GM12864 (cell line): ENCODE measurements around the gene UFSP2.

ENCODE experiments used
- DNase-seq: peaks from one replicate; pipeline ENCODE4 v3.0.0-alpha.2; 2011; ENCODE audit warnings: low read depth
- H3K4me3 ChIP-seq: 2 replicates; pipeline ENCODE4 v1.5.1; 2011; ENCODE audit warnings: mild to moderate bottlenecking, low read depth, low read length, control low read depth
- TF ChIP-seq, protein P1 (sequence below): IDR thresholded peaks from 2 replicates; pipeline ENCODE4 v1.5.1; 2011; ENCODE audit warnings: low read depth, mild to moderate bottlenecking, moderate library complexity, low read length, control low read depth, inconsistent platforms; ENCODE audit errors: missing control alignments

Gene UFSP2

DNA sequence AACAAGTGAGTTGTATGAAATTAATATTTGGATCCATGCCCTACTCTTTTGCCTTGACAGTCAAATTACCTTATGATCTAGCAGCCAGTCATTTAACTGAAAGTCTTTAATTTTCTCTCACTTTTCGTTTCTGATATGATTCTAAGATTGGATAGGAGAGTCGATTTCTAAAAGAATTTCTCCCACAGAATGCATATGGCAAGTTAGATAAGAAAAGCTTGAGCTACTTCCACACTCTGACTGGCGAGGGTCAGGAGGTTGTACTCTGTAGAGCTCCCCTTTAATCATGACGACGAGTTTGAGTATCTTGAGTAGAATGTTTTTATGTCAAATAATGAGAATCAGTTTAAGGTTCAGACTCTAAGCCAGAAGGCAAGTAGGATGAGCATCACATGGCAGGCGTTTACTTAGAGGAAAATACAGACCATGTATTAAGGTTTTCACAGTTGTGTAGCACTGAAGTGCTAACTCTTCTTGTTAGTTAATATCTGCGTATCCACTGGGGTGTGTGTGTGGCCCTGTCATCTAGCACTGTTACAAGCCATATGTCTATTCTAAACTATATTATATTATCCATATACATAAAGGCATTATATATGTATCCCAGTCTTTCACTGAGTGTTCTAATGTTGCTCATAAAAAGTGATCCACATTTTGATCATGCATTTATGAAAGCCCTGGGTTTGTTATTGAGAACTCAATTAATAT is 67.9 kb downstream of the UFSP2 start:
- TF ChIP-seq, protein P1, sequence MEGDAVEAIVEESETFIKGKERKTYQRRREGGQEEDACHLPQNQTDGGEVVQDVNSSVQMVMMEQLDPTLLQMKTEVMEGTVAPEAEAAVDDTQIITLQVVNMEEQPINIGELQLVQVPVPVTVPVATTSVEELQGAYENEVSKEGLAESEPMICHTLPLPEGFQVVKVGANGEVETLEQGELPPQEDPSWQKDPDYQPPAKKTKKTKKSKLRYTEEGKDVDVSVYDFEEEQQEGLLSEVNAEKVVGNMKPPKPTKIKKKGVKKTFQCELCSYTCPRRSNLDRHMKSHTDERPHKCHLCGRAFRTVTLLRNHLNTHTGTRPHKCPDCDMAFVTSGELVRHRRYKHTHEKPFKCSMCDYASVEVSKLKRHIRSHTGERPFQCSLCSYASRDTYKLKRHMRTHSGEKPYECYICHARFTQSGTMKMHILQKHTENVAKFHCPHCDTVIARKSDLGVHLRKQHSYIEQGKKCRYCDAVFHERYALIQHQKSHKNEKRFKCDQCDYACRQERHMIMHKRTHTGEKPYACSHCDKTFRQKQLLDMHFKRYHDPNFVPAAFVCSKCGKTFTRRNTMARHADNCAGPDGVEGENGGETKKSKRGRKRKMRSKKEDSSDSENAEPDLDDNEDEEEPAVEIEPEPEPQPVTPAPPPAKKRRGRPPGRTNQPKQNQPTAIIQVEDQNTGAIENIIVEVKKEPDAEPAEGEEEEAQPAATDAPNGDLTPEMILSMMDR, result no peak
- no peak overlapping the region for H3K4me3 ChIP-seq
- DNase-seq, result no peak

DNA sequence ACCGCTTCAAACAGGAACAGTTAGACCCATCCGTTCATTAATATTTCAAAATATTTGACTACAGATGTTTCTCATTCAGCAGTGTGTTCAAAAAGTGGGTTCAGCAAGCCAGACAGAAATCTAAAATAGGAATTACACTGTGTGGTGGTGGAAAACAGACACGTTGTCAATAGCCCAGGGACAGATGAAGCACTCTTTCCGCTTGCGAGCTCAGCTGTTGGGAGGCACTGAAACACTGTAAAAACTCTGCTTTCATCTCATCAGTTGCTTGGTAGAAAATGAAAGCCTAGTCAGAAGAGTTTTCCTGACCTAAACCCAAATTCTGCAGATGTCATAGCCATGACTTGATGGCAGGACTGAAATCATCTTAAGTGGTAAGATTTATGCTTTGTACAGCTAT is 68.6 kb downstream of the UFSP2 start:
- H3K4me3 ChIP-seq, result no peak overlapping the region
- TF ChIP-seq, protein P1, result no peak
- no peak for DNase-seq

GRCh38 chr4:185352741-185353140 is 73.0 kb downstream of the UFSP2 start:
- TF ChIP-seq, protein P1, result no peak
- H3K4me3 ChIP-seq, result no peak overlapping the region
- no peak for DNase-seq

GRCh38 chr4:185352202-185352601 is 73.6 kb downstream of the UFSP2 start:
- no peak for DNase-seq
- TF ChIP-seq, protein P1, result no peak
- H3K4me3 ChIP-seq, result no peak overlapping the region

- H3K4me3 ChIP-seq, result no peak overlapping the region
- TF ChIP-seq, protein P1, result no peak
- no peak for DNase-seq
These were observed 74.1 kb downstream of the UFSP2 start for GRCh38 chr4:185351691-185352090.
